ENCODE measurements around the gene CCDC61.

Gene CCDC61

GRCh38 chr19:46060012-46060411, 64.7 kb downstream of the CCDC61 start:
- DNase-seq, result no peak
- no peak for TF ChIP-seq POLR2A (IDR thresholded peaks at IDR 0.05; ENCODE audit: low read length)
- TF ChIP-seq GATA1 (IDR thresholded peaks at IDR 0.05; ENCODE audit: low read depth, low read length), result no peak

GRCh38 chr19:46063201-46063600, 67.9 kb downstream of the CCDC61 start:
- no peak for DNase-seq
- TF ChIP-seq POLR2A (IDR thresholded peaks at IDR 0.05; ENCODE audit: low read length) (no peak), GATA1 (IDR thresholded peaks at IDR 0.05; ENCODE audit: low read depth, low read length) (no peak)

- no peak for DNase-seq
- TF ChIP-seq POLR2A (IDR thresholded peaks at IDR 0.05; ENCODE audit: low read length) (no peak), GATA1 (IDR thresholded peaks at IDR 0.05; ENCODE audit: low read depth, low read length) (no peak)
Observed at GRCh38 chr19:46065486-46066071, 70.3 kb downstream of the CCDC61 start.

- no peak for TF ChIP-seq GATA1 (IDR thresholded peaks at IDR 0.05; ENCODE audit: low read depth, low read length)
- no peak for TF ChIP-seq POLR2A (IDR thresholded peaks at IDR 0.05; ENCODE audit: low read length)
- DNase-seq, result no peak
Observed at GRCh38 chr19:46066471-46066870, 71.2 kb downstream of the CCDC61 start.

GRCh38 chr19:46067691-46068090, 72.4 kb downstream of the CCDC61 start:
- DNase-seq, result no peak
- TF ChIP-seq POLR2A (IDR thresholded peaks at IDR 0.05; ENCODE audit: low read length) (no peak), GATA1 (IDR thresholded peaks at IDR 0.05; ENCODE audit: low read depth, low read length) (no peak)
